DND-41 (cell line): ENCODE results near the gene UPB1.

Experiments used
- EZH2 ChIP-seq: IDR thresholded peaks from 3 replicates; pipeline ENCODE4 v1.6.1; 2012; ENCODE audit warnings: borderline replicate concordance, low read depth, mild to moderate bottlenecking, moderate library complexity, low read length, inconsistent platforms; ENCODE audit not compliant: severe bottlenecking
- TF ChIP-seq, protein P1 (sequence below): IDR thresholded peaks from 2 replicates; pipeline ENCODE4 v1.5.1; 2012; ENCODE audit warnings: borderline replicate concordance, low read length, moderate library complexity, mild to moderate bottlenecking; ENCODE audit not compliant: poor library complexity, severe bottlenecking; ENCODE audit errors: extremely low read depth

DNA sequence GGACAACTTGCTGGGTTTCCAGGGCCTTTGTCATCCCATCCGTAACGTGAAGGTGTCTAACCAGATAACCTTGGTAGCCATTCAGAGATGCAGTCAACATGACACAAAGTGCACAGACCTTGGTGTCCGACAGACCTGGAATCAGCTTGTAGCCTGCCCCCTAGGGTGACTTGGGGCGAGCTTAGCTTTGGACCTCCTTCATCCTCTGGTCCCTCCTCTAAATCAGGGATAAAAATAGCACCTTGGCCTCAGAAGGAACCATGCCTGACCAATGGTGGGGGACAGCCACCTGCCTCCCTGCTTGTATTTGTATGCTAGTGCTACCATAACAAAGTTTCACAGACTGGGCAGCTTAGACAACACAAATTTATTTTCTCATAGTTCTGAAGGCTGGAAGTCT, 64.3 kb downstream of the UPB1 start:
- TF ChIP-seq, protein P1, sequence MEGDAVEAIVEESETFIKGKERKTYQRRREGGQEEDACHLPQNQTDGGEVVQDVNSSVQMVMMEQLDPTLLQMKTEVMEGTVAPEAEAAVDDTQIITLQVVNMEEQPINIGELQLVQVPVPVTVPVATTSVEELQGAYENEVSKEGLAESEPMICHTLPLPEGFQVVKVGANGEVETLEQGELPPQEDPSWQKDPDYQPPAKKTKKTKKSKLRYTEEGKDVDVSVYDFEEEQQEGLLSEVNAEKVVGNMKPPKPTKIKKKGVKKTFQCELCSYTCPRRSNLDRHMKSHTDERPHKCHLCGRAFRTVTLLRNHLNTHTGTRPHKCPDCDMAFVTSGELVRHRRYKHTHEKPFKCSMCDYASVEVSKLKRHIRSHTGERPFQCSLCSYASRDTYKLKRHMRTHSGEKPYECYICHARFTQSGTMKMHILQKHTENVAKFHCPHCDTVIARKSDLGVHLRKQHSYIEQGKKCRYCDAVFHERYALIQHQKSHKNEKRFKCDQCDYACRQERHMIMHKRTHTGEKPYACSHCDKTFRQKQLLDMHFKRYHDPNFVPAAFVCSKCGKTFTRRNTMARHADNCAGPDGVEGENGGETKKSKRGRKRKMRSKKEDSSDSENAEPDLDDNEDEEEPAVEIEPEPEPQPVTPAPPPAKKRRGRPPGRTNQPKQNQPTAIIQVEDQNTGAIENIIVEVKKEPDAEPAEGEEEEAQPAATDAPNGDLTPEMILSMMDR, result no peak
- no peak for TF ChIP-seq EZH2
